OCI-LY3 (cell line): ENCODE results near the gene SEC62.

Experiments used
- EZH2phosphoT487 ChIP-seq: fragments of 200-600 bp; shearing (Covaris generic); IDR thresholded peaks from 2 replicates; pipeline ENCODE4 v1.6.1; 2018; ENCODE audit warnings: antibody characterized with exemption, mixed run types, low read depth
- TF ChIP-seq, protein P1 (sequence below): fragments of 200-600, 300-600 bp; sonication (generic); IDR thresholded peaks from 2 replicates; pipeline ENCODE4 v1.5.1; 2014; ENCODE audit warnings: antibody characterized with exemption, low read length, low read depth

GRCh38 chr3:169929830-169930519 is 36.6 kb upstream of the SEC62 start:
- TF ChIP-seq, protein P1, sequence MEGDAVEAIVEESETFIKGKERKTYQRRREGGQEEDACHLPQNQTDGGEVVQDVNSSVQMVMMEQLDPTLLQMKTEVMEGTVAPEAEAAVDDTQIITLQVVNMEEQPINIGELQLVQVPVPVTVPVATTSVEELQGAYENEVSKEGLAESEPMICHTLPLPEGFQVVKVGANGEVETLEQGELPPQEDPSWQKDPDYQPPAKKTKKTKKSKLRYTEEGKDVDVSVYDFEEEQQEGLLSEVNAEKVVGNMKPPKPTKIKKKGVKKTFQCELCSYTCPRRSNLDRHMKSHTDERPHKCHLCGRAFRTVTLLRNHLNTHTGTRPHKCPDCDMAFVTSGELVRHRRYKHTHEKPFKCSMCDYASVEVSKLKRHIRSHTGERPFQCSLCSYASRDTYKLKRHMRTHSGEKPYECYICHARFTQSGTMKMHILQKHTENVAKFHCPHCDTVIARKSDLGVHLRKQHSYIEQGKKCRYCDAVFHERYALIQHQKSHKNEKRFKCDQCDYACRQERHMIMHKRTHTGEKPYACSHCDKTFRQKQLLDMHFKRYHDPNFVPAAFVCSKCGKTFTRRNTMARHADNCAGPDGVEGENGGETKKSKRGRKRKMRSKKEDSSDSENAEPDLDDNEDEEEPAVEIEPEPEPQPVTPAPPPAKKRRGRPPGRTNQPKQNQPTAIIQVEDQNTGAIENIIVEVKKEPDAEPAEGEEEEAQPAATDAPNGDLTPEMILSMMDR = peak; percentile 70
- no peak; the same call in 1 of the 2 replicates for TF ChIP-seq EZH2phosphoT487
